HepG2 (cell line): Measurements from ENCODE around the gene SPNS3. TPM values are rescaled to one million over a fixed set of nuclear protein-coding genes. Genes with fewer than 3 reads are reported as not detected.

ENCODE experiments used
- ARID3A ChIP-seq: IDR thresholded peaks from 2 replicates; pipeline ENCODE4 v1.6.1; 2012; ENCODE audit warnings: low read depth, low read length, improper control_type of control experiment
- ATF6 ChIP-seq: sonication (generic); formaldehyde crosslinking; conservative IDR thresholded peaks from 2 replicates; pipeline ENCODE4 v1.4.0; 2020; ENCODE audit warnings: missing genetic modification reagents
- HNF4A ChIP-seq: sonication (generic); formaldehyde crosslinking; IDR thresholded peaks from 2 replicates; pipeline ENCODE4 v1.4.0; 2020; ENCODE audit warnings: missing genetic modification reagents
- JARID2 ChIP-seq: sonication (generic); formaldehyde crosslinking; IDR thresholded peaks from 2 replicates; pipeline ENCODE4 v1.8.1; 2023; ENCODE audit warnings: missing genetic modification reagents, inconsistent platforms; ENCODE audit not compliant: insufficient replicate concordance
- LCORL ChIP-seq, 2 experiments: fragments of 450-650 bp in 1 of 2; sonication (generic) in 1 of 2; formaldehyde crosslinking in 1 of 2; IDR thresholded peaks; 2 replicates each; pipeline versions ENCODE4 v1.5.0 to v1.6.1; 2017 to 2020; ENCODE audit warnings: antibody characterized with exemption in 1 of 2, missing genetic modification reagents in 1 of 2
- NFIC ChIP-seq: IDR thresholded peaks from 2 replicates; pipeline ENCODE4 v1.6.1; 2012; ENCODE audit warnings: mild to moderate bottlenecking, low read length, inconsistent platforms
- NFKBIZ ChIP-seq: IDR thresholded peaks from 2 replicates; pipeline ENCODE4 v1.6.1; 2018; ENCODE audit warnings: missing genetic modification reagents, missing compliant biosample characterization
- PHB2 ChIP-seq: fragments of 450-650 bp; IDR thresholded peaks from 2 replicates; pipeline ENCODE4 v1.6.1; 2018; ENCODE audit not compliant: partially characterized antibody
- POLR2A ChIP-seq, 2 experiments: IDR thresholded peaks; 2 replicates each; pipeline ENCODE4 v1.6.1; 2011; ENCODE audit warnings: low read depth in 2 of 2, low read length in 2 of 2, mild to moderate bottlenecking in 1 of 2, moderate library complexity in 1 of 2; ENCODE audit not compliant: insufficient read depth in 1 of 2
- RXRB ChIP-seq: IDR thresholded peaks from 2 replicates; pipeline ENCODE4 v1.6.1; 2016; ENCODE audit warnings: borderline replicate concordance, missing genetic modification reagents, missing compliant biosample characterization
- SALL1 ChIP-seq: sonication (generic); formaldehyde crosslinking; IDR thresholded peaks from 2 replicates; pipeline ENCODE4 v1.8.0; 2022; ENCODE audit warnings: mild to moderate bottlenecking, missing genetic modification reagents
- SAP130 ChIP-seq: IDR thresholded peaks from 2 replicates; pipeline ENCODE4 v1.6.1; 2016; ENCODE audit warnings: low read depth
- TEAD3 ChIP-seq: optimal IDR thresholded peaks from 2 replicates; pipeline ENCODE3; 2016; ENCODE audit warnings: borderline replicate concordance
- ZBTB7A ChIP-seq: sonication (generic); formaldehyde crosslinking; IDR thresholded peaks from 2 replicates; pipeline ENCODE4 v1.8.0; 2022; ENCODE audit warnings: mild to moderate bottlenecking, missing genetic modification reagents
- ZFP91 ChIP-seq: sonication (generic); formaldehyde crosslinking; IDR thresholded peaks from 2 replicates; pipeline ENCODE4 v1.9.0; 2022; ENCODE audit warnings: missing genetic modification reagents, mild to moderate bottlenecking, borderline replicate concordance
- ZNF687 ChIP-seq: sonication (generic); formaldehyde crosslinking; IDR thresholded peaks from 2 replicates; pipeline ENCODE4 v1.5.1; 2020; ENCODE audit warnings: mild to moderate bottlenecking, missing genetic modification reagents, moderate library complexity
- polyA plus RNA-seq, 8 experiments: library from polyadenylated mRNA; depleted of rRNA in 3 of 8; stranded (reverse) in 7 of 8; unstranded in 1 of 8; fragments of >200 nt; fragmentation: Illumina TruSeq in 4 of 8; extraction: Trizol in 4 of 8; gene quantifications; 2 replicates each; pipeline versions ENCODE4 v1.2.1 to v1.2.3, GENCODE V29; 2011 to 2016; ENCODE audit warnings: low read depth in 4 of 8, missing spikeins in 1 of 8, mixed read lengths in 1 of 8; ENCODE audit not compliant: insufficient read depth in 1 of 8
- total RNA-seq, 5 experiments: library from RNA; depleted of rRNA; stranded (reverse); fragments of >200 nt; fragmentation: Illumina TruSeq; extraction: Trizol; gene quantifications; 2 replicates each; pipeline ENCODE4 v1.2.3, GENCODE V29; 2016; ENCODE audit warnings: low read depth in 1 of 5

Gene SPNS3
- total and polyA plus RNA-seq, 2 of the 13 experiments (the other 11 are each of a cell fraction or from before 2014, with no cell fraction given) = not detected

GRCh38 chr17:4453812-4454591 lies 20.3 kb downstream of the SPNS3 start (continued):
- TF ChIP-seq ZNF687 (CRISPR knock-in tag) = peak; percentile 71
- TF ChIP-seq SALL1 (CRISPR knock-in tag) = peak; percentile 80
- no peak for TF ChIP-seq JARID2 (CRISPR knock-in tag)
- peak; percentile 39 for TF ChIP-seq TEAD3 (CRISPR knock-in tag)
- TF ChIP-seq ZFP91 (CRISPR knock-in tag) = peak; percentile 31; the same call in 1 of the 2 replicates
- 0 out of 2 replicates have a peak, but pooled peaks have one; percentile 34 for TF ChIP-seq ZBTB7A (CRISPR knock-in tag)
- no peak for TF ChIP-seq NFKBIZ (CRISPR knock-in tag)
- TF ChIP-seq POLR2A (IDR thresholded peaks at IDR 0.05; ENCODE audit: insufficient read depth in 1 of 2, low read depth in 2 of 2, low read length in 2 of 2) = no peak
- no peak for TF ChIP-seq NFIC
- no peak for TF ChIP-seq ATF6 (CRISPR knock-in tag)
- peak; percentile 97 for TF ChIP-seq HNF4A
- TF ChIP-seq LCORL (IDR thresholded peaks at IDR 0.05) = no peak
- peak; percentile 70 for TF ChIP-seq LCORL (CRISPR knock-in tag; IDR thresholded peaks at IDR 0.05)
- TF ChIP-seq ARID3A = no peak
- TF ChIP-seq PHB2 = no peak
- peak; percentile 44; the same call in 1 of the 2 replicates for TF ChIP-seq RXRB (CRISPR knock-in tag)
- peak; percentile 70 for TF ChIP-seq SAP130 (CRISPR knock-in tag)
